Measurements from ENCODE around the gene TTC23L.

DNA sequence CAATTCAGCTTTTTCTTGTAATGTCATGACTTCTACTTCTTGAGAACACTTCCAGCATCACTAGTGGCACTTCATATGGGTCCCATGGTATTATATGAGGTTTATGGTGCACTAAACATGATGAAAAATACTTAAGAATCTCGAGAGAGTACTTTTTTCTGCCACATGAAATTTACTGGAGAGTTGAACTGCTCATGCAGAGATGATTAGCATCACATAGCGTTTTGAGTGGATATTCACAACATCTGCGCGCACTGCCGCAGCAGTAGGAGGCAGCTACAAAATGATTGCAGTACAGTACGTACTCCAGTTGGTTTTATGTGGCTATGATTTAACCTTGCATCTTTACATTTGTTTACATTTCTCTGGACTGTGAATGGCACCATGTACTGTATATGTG lies 61.7 kb downstream of the TTC23L start:
- TF ChIP-seq POLR2A (IDR thresholded peaks at IDR 0.05) = no peak
- TF ChIP-seq, protein P1, sequence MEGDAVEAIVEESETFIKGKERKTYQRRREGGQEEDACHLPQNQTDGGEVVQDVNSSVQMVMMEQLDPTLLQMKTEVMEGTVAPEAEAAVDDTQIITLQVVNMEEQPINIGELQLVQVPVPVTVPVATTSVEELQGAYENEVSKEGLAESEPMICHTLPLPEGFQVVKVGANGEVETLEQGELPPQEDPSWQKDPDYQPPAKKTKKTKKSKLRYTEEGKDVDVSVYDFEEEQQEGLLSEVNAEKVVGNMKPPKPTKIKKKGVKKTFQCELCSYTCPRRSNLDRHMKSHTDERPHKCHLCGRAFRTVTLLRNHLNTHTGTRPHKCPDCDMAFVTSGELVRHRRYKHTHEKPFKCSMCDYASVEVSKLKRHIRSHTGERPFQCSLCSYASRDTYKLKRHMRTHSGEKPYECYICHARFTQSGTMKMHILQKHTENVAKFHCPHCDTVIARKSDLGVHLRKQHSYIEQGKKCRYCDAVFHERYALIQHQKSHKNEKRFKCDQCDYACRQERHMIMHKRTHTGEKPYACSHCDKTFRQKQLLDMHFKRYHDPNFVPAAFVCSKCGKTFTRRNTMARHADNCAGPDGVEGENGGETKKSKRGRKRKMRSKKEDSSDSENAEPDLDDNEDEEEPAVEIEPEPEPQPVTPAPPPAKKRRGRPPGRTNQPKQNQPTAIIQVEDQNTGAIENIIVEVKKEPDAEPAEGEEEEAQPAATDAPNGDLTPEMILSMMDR (IDR thresholded peaks at IDR 0.05) = no peak
- TF ChIP-seq POLR2AphosphoS5 (IDR thresholded peaks at IDR 0.05) = no peak

Measured in gastroesophageal sphincter (tissue), 3 donors.